ENCODE measurements around the gene CBR3. TPM values are rescaled to one million over a fixed set of nuclear protein-coding genes. Genes with fewer than 3 reads are reported as not detected.

The CBR3 gene
- total and polyA plus RNA-seq, 2 experiments from 2014 or later: 4.6 to 8.7 TPM

- Histone ChIP-seq H3K4me3 (no peak overlapping the region), H3K27ac (ENCODE audit: low read depth) (no peak overlapping the region), H3K9me2 (ENCODE audit: insufficient read depth) (no peaks in the 10 kb centered on the region), H3F3A (replicated peaks; ENCODE audit: low read depth) (no peaks in the 10 kb centered on the region), H3K4me2 (no peak overlapping the region), H2AFZ (no peak overlapping the region), H4K20me1 (replicated peaks; ENCODE audit: insufficient read depth) (no peaks in the 10 kb centered on the region), H3K36me3 (ENCODE audit: insufficient read depth) (no peaks in the 10 kb centered on the region), H3K4me1 (ENCODE audit: insufficient read depth) (peaks cover 4% of the 10 kb centered on the region; the same call in 1 of the 2 replicates), H3K27me3 (ENCODE audit: insufficient read depth) (no peaks in the 10 kb centered on the region), H3K79me2 (replicated peaks; ENCODE audit: insufficient read depth) (no peaks in the 10 kb centered on the region)
- peak overlapping the region; percentile 75 for H3K27ac Mint-ChIP-seq
- H3K27me3 Mint-ChIP-seq (ENCODE audit: insufficient read depth, low read depth, poor library complexity): peaks cover 12% of the 10 kb centered on the region
- peaks cover 9% of the 10 kb centered on the region for H3K9me3 Mint-ChIP-seq
- TF ChIP-seq NANOG (IDR thresholded peaks at IDR 0.05; ENCODE audit: borderline replicate concordance): no peak
- no peak for TF ChIP-seq ZNF462 (CRISPR knock-in tag; IDR thresholded peaks at IDR 0.05)
- no peak for TF ChIP-seq ZNF114 (CRISPR knock-in tag; IDR thresholded peaks at IDR 0.05)
- DNase-seq (ENCODE audit: low spot score): no peak
- no peak for ATAC-seq
- peaks cover 13% of the 10 kb centered on the region; the same call in 2 of the 3 replicates for H3K36me3 Mint-ChIP-seq (ENCODE audit: low read depth)
- no peak overlapping the region for H3K4me3 Mint-ChIP-seq
- H3K4me1 Mint-ChIP-seq: peaks cover 4% of the 10 kb centered on the region; the same call in 2 of the 3 replicates
These were observed 14.5 kb upstream of the CBR3 start for GRCh38 chr21:36120304-36120888.

GRCh38 chr21:36122977-36123376, 11.9 kb upstream of the CBR3 start:
- Mint-ChIP-seq H3K27ac (no peak overlapping the region), H3K27me3 (ENCODE audit: insufficient read depth, low read depth, poor library complexity) (peaks cover 12% of the 10 kb centered on the region), H3K9me3 (no peaks in the 10 kb centered on the region), H3K4me3 (no peak overlapping the region), H3K4me1 (peaks cover 7% of the 10 kb centered on the region; the same call in 2 of the 3 replicates), H3K36me3 (ENCODE audit: low read depth) (no peaks in the 10 kb centered on the region; the same call in 2 of the 3 replicates)
- Histone ChIP-seq H3K4me2 (no peak overlapping the region), H3K36me3 (ENCODE audit: insufficient read depth) (no peaks in the 10 kb centered on the region), H3K9me2 (ENCODE audit: insufficient read depth) (no peaks in the 10 kb centered on the region), H4K20me1 (replicated peaks; ENCODE audit: insufficient read depth) (no peaks in the 10 kb centered on the region), H2AFZ (no peak overlapping the region), H3K27ac (ENCODE audit: low read depth) (no peak overlapping the region), H3K4me3 (no peak overlapping the region), H3K27me3 (ENCODE audit: insufficient read depth) (no peaks in the 10 kb centered on the region), H3F3A (replicated peaks; ENCODE audit: low read depth) (no peaks in the 10 kb centered on the region), H3K4me1 (ENCODE audit: insufficient read depth) (0 out of 2 replicates have a peak, but pooled peaks cover under 1% of the 10 kb centered on the region), H3K79me2 (replicated peaks; ENCODE audit: insufficient read depth) (no peaks in the 10 kb centered on the region)
- ATAC-seq (peak; percentile 29; the same call in 2 of the 3 replicates), DNase-seq (ENCODE audit: low spot score) (no peak)
- peak; percentile 27 to 47; a peak in 3 of 4 replicates for TF ChIP-seq CTCF (conservative IDR thresholded peaks at IDR 0.05; ENCODE audit: low read depth in 2 of 2)
- TF ChIP-seq ZNF331 (CRISPR knock-in tag; IDR thresholded peaks at IDR 0.05; ENCODE audit: low read depth): no peak

All from GM23338 (cell line).